Measurements from ENCODE around the gene ZNF75A.

- TF ChIP-seq CTCF (IDR thresholded peaks at IDR 0.05; ENCODE audit: low read length) (no peak), EZH2 (optimal IDR thresholded peaks at IDR 0.05; ENCODE audit: low read depth, low read length) (no peak)
Observed at GRCh38 chr16:3328104-3328503, 22.8 kb downstream of the ZNF75A start.
